Lung (tissue), 12 donors: Measurements from ENCODE around the gene LTBP2. TPM values are rescaled to one million over a fixed set of nuclear protein-coding genes. Genes with fewer than 3 reads are reported as not detected.
A peak's percentile ranks its signal among the peaks of the same experiment; 100 is the strongest.

Source experiments
- ATAC-seq: fragments of 200-7000 bp; cut with Tn5 transposase; one replicate; pipeline ENCODE4 v1.9.1; 2020; ENCODE audit warnings: moderate number of reproducible peaks; ENCODE audit not compliant: insufficient read depth, low FRiP score
- DNase-seq, 3 donors: peaks; one replicate each; pipeline ENCODE4 v3.0.0-alpha.2; 2013 to 2017
- H3K27ac ChIP-seq, 2 donors: one replicate each; pipeline ENCODE4 v1.5.1; 2013; ENCODE audit warnings: mild to moderate bottlenecking in 2 of 2, moderate library complexity in 2 of 2, control low read depth in 1 of 2, inconsistent platforms in 1 of 2, low read depth in 1 of 2, low read length in 1 of 2
- H3K27me3 ChIP-seq, 3 donors: one replicate each; pipeline ENCODE4 v1.5.1; 2013; ENCODE audit warnings: low read length in 2 of 3; ENCODE audit not compliant: control insufficient read depth in 3 of 3, insufficient read depth in 3 of 3
- H3K36me3 ChIP-seq, 4 donors: one replicate each; pipeline ENCODE4 v1.5.1; 2013; ENCODE audit warnings: low read length in 4 of 4, mild to moderate bottlenecking in 1 of 4, moderate library complexity in 1 of 4; ENCODE audit not compliant: control insufficient read depth in 4 of 4, insufficient read depth in 4 of 4
- H3K4me1 ChIP-seq, 5 donors: one replicate each; pipeline ENCODE4 v1.5.1; 2013; ENCODE audit warnings: low read length in 5 of 5, mild to moderate bottlenecking in 2 of 5, moderate library complexity in 1 of 5; ENCODE audit not compliant: control insufficient read depth in 5 of 5, insufficient read depth in 5 of 5
- H3K4me3 ChIP-seq: one replicate; pipeline ENCODE4 v1.5.1; 2013; ENCODE audit warnings: mild to moderate bottlenecking, control low read depth, moderate library complexity
- H3K9ac ChIP-seq, 2 donors: one replicate each; pipeline ENCODE4 v1.5.1; 2013; ENCODE audit warnings: low read length in 2 of 2, control low read depth in 1 of 2; ENCODE audit not compliant: insufficient read depth in 1 of 2
- H3K9me3 ChIP-seq, 4 donors: one replicate each; pipeline ENCODE4 v1.5.1; 2013; ENCODE audit warnings: low read length in 3 of 4, mild to moderate bottlenecking in 1 of 4, moderate library complexity in 1 of 4; ENCODE audit not compliant: control insufficient read depth in 4 of 4, insufficient read depth in 3 of 4
- WGBS, 2 donors: extraction: QIAGEN DNeasy Blood & Tissue Kit; methylation state at CpG; one replicate each; pipeline ENCODE4 v1.1.7; 2013; 5-methylcytosine and 5-hydroxymethylcytosine counted together
- polyA plus RNA-seq, 2 donors: library from polyadenylated mRNA; stranded (reverse); fragments of 200-250 nt; gene quantifications; one replicate each; pipeline ENCODE4 v1.2.1, GENCODE V29; 2013
- total RNA-seq, 2 donors: library from RNA; depleted of rRNA in 1 of 2; stranded (reverse); fragments of >200 nt in 1 of 2; gene quantifications; one replicate each; pipeline ENCODE4 v1.2.1, GENCODE V29; 2014 to 2021
- TF ChIP-seq, protein P1 (sequence below): IDR thresholded peaks from 2 replicates; pipeline ENCODE4 v1.5.1; 2012; ENCODE audit warnings: mild to moderate bottlenecking; ENCODE audit errors: control extremely low read depth, extremely low read depth
- donor health status: control.
- donor health status: control.
- donor health status: Bipolar disorder and iron deficiency.
- donor health status: healthy.
- donor health status: DM: yes; HTN: yes; CAD: no.

Gene LTBP2
- total and polyA plus RNA-seq, 4 donors = 13.2 to 78.4 (median 25.8) TPM

DNA sequence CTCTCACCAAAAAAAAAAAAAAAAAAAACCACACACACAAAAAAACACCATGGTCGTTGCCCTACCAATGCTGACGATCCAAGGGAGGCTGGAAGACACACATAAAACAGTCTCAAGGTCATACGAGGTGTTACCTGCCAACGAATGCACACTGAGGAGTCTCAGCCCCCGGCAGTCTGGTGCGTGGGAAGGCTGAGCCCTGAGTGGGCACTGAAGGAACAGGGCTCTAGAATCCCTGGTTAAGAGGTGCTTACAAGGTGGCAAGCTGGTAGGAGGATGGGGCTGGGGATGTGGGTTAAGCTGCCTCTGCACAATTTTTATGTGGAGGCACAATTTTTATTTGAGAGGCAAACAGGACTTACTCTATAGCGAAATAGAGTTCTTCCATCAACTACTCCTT lies 7.9 kb downstream of the LTBP2 start:
- no peak for DNase-seq
- TF ChIP-seq, protein P1, sequence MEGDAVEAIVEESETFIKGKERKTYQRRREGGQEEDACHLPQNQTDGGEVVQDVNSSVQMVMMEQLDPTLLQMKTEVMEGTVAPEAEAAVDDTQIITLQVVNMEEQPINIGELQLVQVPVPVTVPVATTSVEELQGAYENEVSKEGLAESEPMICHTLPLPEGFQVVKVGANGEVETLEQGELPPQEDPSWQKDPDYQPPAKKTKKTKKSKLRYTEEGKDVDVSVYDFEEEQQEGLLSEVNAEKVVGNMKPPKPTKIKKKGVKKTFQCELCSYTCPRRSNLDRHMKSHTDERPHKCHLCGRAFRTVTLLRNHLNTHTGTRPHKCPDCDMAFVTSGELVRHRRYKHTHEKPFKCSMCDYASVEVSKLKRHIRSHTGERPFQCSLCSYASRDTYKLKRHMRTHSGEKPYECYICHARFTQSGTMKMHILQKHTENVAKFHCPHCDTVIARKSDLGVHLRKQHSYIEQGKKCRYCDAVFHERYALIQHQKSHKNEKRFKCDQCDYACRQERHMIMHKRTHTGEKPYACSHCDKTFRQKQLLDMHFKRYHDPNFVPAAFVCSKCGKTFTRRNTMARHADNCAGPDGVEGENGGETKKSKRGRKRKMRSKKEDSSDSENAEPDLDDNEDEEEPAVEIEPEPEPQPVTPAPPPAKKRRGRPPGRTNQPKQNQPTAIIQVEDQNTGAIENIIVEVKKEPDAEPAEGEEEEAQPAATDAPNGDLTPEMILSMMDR = no peak
- ATAC-seq = no peak
- peaks cover 0 to 26% (median 8%) of the 10 kb centered on the region in 5 donors for H3K4me1 ChIP-seq
- no peaks in the 10 kb centered on the region for H3K27me3 ChIP-seq
- no peak overlapping the region for H3K9ac ChIP-seq
- H3K36me3 ChIP-seq = no peaks in the 10 kb centered on the region
- H3K4me3 ChIP-seq = no peak overlapping the region
- no peak overlapping the region for H3K27ac ChIP-seq
- 80 to 89% methylated on average over 7 of the region's 7 CpGs for WGBS, 2 donors
- no peaks in the 10 kb centered on the region for H3K9me3 ChIP-seq

DNA sequence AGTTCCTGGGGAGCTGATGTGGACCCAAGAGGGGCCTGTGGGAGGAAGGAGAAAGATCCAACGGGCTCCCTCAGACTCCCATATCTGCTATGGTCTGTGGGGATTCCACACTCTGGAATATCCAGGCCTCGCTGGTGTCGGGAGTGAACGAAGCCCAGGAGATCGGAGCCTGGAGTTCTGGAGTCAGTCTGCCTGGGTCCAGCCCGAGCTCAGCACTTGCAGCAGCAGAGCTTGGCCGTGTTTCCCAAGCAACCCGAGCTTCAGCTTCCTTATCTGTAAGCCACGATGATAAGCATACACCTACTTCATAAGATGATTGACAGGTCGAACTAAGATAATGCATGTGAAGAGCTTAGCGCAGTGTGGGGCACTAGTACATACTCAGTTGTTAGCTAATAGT lies 10.1 kb downstream of the LTBP2 start:
- no peak for ATAC-seq
- no peaks in the 10 kb centered on the region for H3K9me3 ChIP-seq

DNA sequence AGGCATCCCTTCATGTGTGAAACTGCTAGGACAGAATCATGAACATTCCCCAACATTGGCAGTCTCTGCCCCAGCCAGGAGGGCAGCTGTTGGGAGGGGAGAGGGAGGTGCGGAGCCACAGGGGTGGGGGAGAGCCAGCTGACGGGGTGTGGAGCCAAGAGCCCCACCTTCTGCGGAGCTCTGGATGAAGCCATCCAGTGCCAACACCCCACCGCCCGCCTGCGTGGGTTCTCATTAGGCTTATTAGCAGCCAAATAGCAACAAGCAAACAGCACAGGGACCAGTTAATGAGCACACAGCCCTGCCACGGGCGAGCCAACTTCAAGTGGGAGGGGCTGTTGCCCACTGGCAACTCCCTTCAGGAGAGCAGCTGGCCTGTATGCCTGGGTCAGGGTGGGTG lies 12.1 kb downstream of the LTBP2 start:
- Histone ChIP-seq H3K9ac (no peak overlapping the region), H3K4me1 (peaks cover 0 to 51% (median 31%) of the 10 kb centered on the region in 5 donors), H3K36me3 (no peaks in the 10 kb centered on the region), H3K27ac (peak overlapping the region in 1 of 2 donors; percentile 50), H3K4me3 (no peak overlapping the region), H3K9me3 (no peaks in the 10 kb centered on the region), H3K27me3 (no peaks in the 10 kb centered on the region)
- 68 to 83% methylated on average over 8 of the region's 8 CpGs for WGBS, 2 donors
- DNase-seq (no peak), ATAC-seq (no peak)
- TF ChIP-seq, protein P1 = no peak

More for the DNA sequence above, 10.1 kb downstream of the LTBP2 start:
- 72 to 78% methylated on average over 11 of the region's 11 CpGs for WGBS, 2 donors
- TF ChIP-seq, protein P1 = no peak
- Histone ChIP-seq H3K4me1 (peaks cover 0 to 45% (median 17%) of the 10 kb centered on the region in 5 donors), H3K9ac (no peak overlapping the region), H3K27me3 (no peaks in the 10 kb centered on the region), H3K4me3 (no peak overlapping the region), H3K27ac (no peak overlapping the region), H3K36me3 (no peaks in the 10 kb centered on the region)
- DNase-seq = no peak

DNA sequence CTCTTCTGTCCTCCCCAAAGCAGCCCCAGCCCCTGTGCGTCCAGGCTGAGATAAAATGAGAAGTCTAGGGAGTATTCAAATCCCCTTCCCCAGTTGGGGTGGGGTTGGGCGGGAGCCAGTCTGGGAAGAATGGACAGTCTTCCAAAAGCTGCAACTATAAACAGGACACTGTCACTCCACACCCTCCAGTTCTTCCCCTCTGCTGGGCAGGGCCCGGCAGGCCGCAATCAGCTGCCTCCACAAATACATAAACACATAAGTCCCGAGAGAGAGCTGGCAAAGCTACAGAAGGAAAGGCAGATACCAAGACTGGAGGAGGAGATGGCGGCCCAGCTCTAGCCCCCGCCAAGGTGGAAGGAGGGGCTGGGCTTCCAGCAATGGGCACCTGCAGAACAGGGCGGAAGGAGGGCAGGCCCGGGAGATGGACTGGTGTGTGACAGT lies 12.7 kb downstream of the LTBP2 start:
- ATAC-seq = no peak
- Histone ChIP-seq H3K9ac (no peak overlapping the region), H3K36me3 (no peaks in the 10 kb centered on the region), H3K9me3 (no peaks in the 10 kb centered on the region), H3K4me3 (no peak overlapping the region), H3K27me3 (no peaks in the 10 kb centered on the region), H3K4me1 (peaks cover 0 to 55% (median 38%) of the 10 kb centered on the region in 5 donors), H3K27ac (peak overlapping the region in 1 of 2 donors; percentile 50)
- TF ChIP-seq, protein P1 = no peak
- DNase-seq = peak; percentile 91 to 95 (median 93)
- WGBS, 2 donors = 59 to 74% methylated on average over 9 of the region's 9 CpGs
